Fibroblast of skin of left biceps (primary cell): ENCODE results near the gene TXNDC17.
"Not testable (repeated sequence)": the region's sequence is repeated elsewhere in the genome, so short reads cannot be mapped to it uniquely, and the experiment has no call there.

ENCODE experiments used
- DNase-seq, 2 experiments: peaks; one replicate each; pipeline ENCODE4 v3.0.0-alpha.2; 2013; ENCODE audit warnings: low read depth in 2 of 2

The TXNDC17 gene

DNA sequence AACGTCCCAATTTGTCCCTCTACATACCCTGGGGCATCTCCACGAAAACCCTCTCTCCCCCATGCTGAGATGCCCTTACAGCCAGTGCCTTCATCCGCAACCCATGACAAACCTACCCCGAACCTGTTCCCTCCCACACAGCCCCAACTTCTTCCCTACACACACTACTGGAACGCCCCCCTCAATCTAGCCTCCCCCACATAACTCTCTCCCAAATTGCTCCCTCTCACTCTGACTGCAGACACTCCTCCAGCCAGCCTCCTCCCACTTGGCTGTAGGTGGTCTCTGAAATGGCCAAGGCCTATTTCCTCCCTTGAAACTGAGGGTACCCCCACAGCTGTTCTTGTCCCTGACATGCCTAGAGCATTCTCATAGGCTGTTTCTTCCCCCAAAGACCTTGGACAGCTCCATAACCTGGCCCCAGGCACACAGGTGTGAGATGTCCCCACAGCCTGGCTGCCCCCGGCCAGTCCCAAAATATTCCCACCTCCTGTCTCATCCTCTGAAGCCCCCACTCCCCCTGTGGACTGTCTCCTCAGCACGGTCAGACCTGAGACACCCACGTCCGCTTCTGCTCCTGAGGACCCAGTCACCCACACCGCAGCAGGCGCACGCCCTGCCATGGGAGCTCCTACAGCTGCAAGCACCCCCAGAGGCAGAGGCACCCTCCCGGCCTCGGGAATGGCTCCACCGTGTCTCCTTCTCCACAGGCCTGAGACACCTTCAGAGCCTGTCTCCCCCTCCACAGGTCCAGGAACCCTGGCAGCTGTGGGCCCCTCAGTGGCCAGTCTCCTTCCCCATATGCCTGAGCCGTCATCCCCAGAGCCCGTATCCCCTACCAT is 4.0 kb upstream of the TXNDC17 start:
- DNase-seq = no peak

DNA sequence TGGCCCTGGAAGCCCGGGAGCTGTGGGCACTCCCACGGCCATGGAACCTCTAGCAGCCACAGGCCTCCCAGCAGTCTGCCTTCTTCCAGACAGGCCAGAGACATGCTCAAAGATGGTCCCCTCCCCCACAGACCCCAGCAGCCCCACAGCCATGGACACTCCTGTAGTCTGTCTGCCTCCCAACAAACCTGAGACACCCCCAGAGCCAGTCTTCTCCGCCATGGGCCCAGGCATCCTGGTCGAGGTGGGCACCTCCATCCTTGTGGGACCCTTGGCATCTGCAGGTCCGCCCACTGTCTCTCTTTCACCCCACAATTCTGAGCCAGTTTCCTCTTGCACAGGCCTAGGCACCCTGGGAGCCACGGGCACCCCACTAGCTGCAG is 3.4 kb upstream of the TXNDC17 start:
- DNase-seq = no peak

DNA sequence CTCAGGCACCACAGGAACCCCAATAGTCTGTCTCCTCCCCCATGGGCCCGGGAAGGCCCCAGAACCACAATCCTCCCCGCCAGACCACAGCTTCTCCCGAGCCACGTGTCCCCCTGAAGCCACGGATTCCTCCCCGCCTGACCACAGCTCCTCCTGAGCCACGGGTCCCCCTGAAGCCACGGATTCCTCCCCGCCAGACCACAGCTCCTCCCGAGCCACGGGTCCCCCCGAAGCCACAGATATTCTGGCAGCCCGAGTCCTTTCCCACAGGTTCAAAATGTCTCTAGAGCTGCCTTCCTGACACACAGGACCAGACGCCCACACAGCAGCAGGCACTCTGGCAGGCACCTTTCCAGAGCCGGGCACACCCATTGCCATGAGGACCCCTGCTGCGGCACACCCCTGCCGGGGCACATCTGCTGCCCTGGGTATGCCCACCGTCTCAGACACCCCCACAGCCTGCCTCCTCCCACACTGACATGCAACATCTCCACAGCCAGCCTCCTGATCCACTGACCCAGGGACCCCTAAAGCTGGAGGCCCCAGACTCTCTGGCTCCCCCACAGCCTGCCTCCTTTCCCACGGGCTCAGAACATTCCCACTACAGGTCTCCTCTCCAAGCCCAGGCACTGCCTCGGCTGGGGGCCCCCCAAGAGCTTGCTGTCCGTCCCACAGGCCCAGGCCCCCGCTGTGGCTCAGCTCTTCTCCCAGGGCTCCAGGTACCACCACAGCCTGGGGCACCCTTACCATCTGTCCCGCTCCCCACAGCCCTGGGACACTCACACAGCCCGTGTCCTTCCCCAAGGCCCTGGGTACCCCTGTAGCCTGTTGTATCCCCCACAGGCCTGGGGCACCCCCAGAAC is 2.6 kb upstream of the TXNDC17 start:
- DNase-seq = no peak

- DNase-seq = no peak
Measured at GRCh38 chr17:6639014-6639585, 1.8 kb upstream of the TXNDC17 start.

DNA sequence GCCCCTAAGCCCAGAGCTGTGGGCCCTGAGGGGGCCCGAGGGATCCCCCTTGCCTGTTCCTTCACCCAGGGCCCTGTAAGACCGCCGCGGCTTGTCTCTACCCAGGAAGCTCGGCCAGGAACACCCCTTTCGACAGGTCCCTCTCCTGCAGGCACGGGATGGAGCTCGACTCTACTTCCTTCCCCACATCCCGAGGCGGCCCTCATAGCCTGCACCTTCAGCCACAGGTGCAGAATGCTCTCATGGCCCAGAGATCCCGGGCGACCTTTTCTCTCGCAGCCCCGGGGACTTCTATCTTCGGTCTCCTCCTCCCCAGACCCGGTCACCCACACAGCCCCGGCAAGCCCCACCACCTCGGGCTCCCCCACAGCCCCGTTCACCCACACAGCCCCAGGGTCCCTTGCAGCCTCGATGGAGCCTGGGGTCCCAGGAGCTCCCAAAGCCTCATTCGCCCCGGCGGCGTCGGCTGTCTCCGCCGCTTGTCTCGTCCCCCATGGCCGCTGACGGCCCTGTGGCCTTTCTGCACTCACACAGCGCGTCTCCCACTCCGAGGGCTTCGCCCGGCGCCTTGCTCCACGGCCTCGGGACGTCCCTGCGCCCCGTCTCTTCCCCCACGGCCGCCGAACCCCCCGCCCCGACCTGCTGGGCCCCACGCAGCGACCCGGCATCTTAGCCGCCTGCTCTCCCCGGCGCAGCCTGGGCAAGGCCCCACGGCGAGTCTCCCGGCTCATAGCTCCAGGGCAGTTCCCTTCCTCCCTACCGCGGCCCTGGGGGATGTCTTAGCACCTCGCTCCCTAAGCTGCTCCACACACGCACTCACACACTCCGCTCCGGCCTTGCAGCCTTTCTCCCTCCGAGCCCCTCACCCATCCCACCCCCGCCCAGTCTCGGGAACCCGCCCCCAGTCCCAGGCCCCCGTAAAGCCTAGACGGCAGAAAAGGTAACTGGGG is 999 bp upstream of the TXNDC17 start:
- no peak for DNase-seq

GRCh38 chr17:6641247-6641863 is 495 bp downstream of the TXNDC17 start:
- DNase-seq = no peak

DNA sequence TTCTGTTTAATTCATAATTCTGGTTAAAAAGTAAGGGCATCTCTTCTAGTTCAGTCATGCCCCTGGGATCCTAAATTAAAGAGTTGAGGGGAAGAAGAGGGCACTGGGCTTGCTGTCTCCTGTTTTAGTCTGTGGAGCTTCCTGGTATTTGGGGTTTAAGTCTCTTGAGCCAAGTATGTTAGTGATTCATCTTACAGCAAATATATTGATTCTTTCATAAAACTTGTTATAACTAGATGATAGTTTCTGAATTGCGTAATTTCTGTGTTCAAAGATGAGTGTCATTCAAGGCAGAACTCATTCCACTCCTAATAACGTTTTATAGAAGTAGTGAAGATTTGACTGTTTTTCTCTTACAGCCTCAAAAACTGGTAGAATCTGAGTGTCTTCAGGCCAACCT is 1.7 kb downstream of the TXNDC17 start:
- no peak for DNase-seq

DNA sequence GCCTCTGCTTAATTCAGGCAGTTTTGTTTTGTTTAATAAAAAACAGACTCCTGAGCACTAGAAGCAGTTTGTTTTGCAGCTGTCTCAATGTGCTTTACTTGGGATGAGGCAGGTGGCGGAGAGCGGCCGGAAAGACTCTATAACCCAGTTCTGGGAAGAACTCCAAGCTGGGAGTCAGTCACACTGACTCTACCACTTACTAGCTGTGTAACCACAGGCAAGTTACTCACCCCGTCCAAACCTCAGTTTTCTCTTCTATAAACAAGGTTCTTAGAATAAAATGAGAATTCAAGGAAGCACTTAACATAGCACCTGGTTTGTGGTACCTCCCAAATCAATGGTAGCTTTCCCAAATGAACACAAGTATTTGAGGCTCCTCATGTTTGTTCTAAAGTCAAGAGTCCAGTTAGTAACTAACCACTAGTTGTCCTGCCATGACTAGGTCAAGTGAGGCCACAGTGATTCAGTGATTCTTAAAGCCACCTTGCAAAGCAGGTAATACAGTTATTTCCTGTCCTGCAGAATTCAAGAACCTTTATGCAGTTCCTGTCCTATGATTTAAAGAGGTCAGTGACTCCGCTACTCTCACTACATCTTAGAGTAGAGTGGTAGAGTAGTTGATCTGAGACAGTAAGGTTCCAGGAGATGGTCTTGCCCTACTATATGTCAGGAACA is 2.7 kb downstream of the TXNDC17 start:
- DNase-seq = peak; percentile 51 to 57

DNA sequence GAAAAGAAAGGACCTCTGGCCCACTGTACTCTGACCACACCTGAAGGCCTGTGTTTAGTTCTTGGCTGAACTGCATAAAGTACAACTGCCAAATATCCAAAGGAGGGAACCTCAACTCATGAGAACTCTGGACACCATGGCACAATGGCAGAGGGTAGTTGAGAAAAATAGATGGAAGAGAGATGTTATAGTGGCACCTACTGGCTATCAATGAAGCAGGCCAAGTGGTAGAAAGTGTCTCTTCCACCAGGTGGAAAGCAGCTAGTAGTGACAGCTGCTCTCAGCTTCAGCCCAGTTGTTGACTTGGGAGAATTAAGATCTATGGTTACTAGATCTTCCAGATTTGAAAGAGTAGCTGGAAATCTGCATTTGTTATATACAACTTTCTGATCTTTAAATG is 7.3 kb downstream of the TXNDC17 start:
- DNase-seq = no peak

DNA sequence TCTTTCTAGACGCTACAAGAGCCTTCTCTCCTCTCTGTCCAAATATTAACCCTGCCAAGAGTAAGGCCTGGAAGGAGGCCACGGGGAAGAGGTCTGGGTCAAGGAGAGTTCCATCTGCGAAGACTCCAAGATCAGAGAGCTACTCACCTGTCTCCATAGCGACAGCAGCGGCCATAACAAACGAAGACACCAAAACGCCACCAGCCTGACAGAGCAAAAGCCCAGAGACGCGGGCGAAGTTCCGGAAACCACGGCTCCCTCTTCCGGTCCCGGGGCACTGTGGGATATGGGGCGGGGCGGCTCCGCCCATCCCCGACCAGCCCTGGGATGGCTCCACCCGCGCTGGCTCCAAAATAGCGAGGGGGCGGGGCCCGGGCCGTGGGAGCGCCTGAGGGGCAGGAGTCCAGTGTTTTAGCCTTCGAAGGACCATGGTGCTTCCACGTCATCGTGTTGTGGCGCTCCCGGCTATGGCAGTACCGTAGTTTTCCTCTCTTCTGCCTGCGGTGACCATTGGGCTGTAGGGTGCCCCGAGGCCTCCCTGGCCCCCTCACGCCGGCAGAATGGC is 10.6 kb downstream of the TXNDC17 start, which contains the start of the genes C17orf100 and MED31:
Gene C17orf100, plus strand, starts transcription at position 409 of the 565 bp plus-strand sequence. Its CDS starts 152 bp downstream, at position 561.
Gene MED31, minus strand, starts transcription at position 252 of the 565 bp plus-strand sequence. Its CDS starts 77 bp downstream, at position 175.
- peak; percentile 67 to 68 for DNase-seq

DNA sequence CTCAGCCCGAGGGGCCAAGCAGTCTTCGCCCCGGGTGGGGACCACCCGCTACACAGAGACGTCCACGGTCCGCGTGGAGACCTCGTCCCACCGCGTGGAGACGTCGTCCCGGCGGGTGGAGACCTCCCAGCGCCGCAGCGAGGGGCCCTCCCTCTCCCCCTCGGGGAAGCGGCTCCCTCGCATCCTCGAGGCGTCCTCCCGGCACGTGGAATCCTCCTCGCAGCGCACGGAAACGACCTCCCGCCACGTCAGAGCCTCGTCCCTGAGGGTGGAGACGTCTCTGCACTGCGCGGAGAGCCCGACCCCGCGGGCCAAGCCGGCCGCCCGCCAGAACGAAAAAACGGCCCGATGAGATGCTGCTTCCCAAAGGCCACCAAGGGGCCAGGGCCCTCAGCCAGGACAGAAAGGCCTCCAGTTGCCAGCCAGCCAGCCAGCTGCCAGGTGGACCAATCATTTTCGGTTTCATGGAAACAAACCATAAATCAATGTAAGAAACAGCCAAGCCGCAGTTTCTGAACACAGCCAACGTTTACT is 11.1 kb downstream of the TXNDC17 start:
- no peak for DNase-seq

- no peak for DNase-seq
Measured at GRCh38 chr17:6654841-6655731, 14.2 kb downstream of the TXNDC17 start.

DNA sequence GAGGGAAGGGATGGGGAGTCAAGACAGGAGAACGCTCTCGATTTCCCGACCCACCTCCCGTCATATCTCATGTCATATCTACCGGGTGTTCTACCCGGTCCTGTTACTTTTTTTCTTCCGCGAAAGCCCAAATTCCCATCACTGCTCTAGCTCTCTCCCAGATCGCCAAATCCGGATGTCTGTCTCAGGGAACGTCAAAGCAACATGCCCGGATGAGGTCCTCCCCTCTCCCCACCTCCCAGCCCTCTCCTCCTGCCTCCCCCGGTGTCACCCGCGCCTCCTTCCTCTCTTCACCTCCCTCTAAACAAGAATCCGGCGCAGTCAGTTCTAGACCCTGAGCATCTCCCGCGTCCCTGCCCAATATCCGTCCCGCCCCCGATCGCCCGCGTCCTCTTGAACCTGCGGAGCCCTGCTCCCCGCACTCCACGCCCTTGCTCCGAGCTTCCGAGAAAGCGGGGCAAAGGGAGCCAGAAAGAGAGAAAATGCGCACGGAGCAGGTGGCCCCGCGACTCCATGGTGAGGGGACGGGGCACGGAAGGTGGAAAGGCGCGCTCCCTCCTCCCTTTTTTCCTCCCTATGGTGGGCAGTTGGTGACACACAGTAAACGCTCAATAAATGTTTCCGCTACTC is 15.0 kb downstream of the TXNDC17 start:
- DNase-seq = not testable (repeated sequence)

DNA sequence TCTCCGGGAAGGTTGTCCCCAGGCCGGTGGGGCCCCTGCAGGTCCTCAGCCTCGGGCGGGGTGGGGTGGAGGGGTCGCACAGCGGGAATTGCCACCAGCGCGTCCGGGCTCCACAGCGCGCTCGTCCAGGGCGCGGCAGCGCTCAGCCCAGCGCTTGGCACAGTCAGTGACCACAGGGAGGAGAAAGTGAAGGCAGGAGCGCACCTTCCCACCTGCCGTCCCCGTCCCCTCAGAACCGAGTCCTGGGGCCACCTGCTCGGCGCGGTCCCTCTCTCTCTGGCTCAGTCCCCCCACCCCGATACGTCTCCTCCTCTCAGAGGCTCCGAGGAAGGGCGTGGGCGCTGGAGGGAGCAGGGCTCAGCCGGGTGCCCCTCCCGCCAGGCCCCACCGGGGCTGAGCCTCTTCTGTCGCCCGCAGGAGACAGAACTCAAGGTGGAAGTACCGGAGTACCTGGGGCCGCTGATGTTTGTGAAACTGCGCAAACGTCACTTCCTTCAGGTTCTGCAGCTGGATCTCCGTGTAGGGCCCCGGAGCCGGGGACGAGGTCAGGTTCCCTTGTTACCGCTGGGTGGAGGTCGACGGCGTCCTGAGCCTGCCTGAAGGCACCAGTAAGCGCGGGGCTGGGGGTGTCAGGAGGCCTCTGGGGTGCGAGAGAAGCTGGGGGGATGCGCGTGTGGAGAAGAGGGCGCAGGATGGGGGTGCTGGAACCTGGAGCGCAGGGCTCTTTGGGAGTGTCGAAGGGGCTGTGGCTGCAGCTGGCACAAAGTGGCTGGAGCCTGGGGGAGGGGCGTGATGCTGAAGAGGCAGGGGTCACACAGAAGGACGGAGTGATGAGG is 16.2 kb downstream of the TXNDC17 start:
- not testable (repeated sequence) for DNase-seq

DNA sequence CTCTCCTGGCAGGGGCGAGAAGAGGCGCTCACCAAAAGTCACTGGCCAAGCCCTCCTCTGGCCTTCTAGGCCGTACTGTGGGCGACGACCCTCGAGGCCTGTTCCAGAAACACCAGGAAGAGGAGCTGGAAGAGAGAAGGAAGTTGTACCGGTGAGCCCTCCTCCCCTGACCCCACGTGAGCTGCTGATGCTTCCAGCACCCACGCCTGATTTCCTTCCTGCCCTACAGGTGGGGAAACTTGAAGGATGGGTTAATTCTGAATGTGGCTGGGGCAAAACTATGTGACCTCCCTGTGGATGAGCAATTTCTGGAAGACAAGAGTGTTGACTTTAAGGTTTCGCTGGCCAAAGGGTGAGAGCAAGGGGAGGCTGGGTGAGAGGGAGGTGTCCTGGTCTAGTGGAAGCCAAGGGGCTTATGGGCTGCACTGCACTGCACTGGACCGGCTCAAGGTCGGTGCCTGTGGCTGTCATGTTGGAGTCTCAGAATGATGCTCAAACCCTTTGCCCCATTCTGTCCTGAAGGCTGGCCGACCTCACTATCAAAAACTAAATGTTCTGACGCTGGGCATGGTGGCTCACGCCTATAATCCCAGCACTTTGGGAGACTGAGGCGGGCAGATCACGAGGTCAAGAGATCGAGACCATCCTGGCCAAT is 16.9 kb downstream of the TXNDC17 start:
- DNase-seq = no peak

GRCh38 chr17:6658411-6658810 is 17.6 kb downstream of the TXNDC17 start:
- DNase-seq = not testable (repeated sequence)
